Stimulated activated naive CD8-positive, alpha-beta T cell treated with anti-CD3 and anti-CD28 coated beads, Interleukin-15, Interleukin-2, amounts not matched to agents 100 ng/mL and 50 ng/mL, for 24 hours (primary cell): Measurements from ENCODE around the gene NOD1.

Experiments
- H3K27ac Mint-ChIP-seq: one replicate; pipeline ENCODE4 v1.8.0; 2021; ENCODE audit warnings: mild to moderate bottlenecking, mixed read lengths
- H3K27me3 Mint-ChIP-seq: one replicate; pipeline ENCODE4 v1.8.0; 2021; ENCODE audit warnings: mixed read lengths
- H3K36me3 Mint-ChIP-seq: one replicate; pipeline ENCODE4 v1.8.0; 2021; ENCODE audit warnings: low read depth, mixed read lengths
- H3K4me1 Mint-ChIP-seq: one replicate; pipeline ENCODE4 v1.8.0; 2021; ENCODE audit warnings: low read depth, mixed read lengths
- H3K4me3 Mint-ChIP-seq: one replicate; pipeline ENCODE4 v1.8.0; 2021; ENCODE audit warnings: mild to moderate bottlenecking, mixed read lengths
- H3K9me3 Mint-ChIP-seq: one replicate; pipeline ENCODE4 v1.8.0; 2021; ENCODE audit warnings: mixed read lengths

NOD1 gene

DNA sequence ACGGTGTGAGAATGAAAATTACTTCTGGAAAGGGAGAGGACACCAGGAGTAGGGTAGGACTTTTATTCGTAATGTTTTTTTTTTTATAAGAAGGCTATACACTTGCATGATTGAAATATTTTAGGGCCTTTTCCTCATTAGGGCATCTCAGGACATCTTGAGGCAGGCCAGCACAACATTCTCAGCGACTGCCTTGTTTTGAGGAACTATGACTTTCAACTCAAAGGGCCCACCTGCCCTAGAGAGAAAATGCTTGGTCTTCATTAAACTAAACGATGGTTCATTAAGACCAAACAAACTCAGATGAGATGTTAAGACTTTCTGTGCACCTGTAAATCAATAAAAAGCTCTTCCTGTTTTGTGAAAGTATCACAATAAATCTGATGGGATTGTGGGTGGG lies 11.3 kb downstream of the NOD1 start:
- Mint-ChIP-seq H3K27me3 (no peaks in the 10 kb centered on the region), H3K4me1 (peaks cover 74% of the 10 kb centered on the region), H3K27ac (no peak overlapping the region)

DNA sequence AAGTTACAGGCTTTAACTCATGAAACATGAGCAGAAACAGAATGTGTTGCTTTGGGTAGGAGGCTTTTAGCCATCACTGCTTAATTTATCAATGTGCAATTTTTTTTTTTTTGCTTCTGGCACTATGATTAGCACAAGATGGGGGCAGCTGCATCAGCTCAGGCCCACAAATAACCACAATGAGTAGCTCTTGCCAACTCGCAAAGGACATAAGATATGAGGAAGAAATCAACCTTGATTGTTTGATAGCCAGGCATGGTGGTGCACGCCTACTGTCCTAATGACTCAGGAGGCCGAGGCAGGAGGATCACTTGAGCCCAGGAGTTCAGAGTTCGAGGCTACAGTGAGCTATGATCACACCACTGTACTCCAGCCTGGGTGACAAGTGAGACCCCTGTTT lies 12.3 kb downstream of the NOD1 start:
- Mint-ChIP-seq H3K9me3 (no peaks in the 10 kb centered on the region), H3K27ac (no peak overlapping the region), H3K27me3 (no peaks in the 10 kb centered on the region), H3K4me1 (peaks cover 64% of the 10 kb centered on the region), H3K36me3 (no peaks in the 10 kb centered on the region), H3K4me3 (no peak overlapping the region)

More for the DNA sequence above, 11.3 kb downstream of the NOD1 start:
- H3K9me3 Mint-ChIP-seq: no peaks in the 10 kb centered on the region
- H3K36me3 Mint-ChIP-seq: no peaks in the 10 kb centered on the region
- no peak overlapping the region for H3K4me3 Mint-ChIP-seq

DNA sequence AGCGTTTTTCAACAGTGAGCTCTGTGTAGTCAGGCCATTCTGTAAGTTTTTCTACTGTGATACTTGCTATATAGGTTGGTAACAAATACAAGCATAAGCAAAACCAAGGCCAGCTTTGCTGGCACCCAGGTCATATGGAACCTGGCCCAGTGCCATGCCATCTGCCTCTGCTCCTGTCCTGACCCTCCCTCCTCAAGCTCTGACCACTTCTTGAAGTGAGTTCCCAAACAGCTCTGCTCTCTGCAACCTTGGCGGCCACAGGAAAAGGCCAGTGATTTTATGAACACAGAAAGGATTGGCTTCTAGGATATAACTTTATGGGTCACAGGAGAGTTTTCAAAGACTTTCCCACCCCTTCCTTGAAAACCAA lies 12.8 kb downstream of the NOD1 start:
- no peaks in the 10 kb centered on the region for H3K9me3 Mint-ChIP-seq
- H3K27me3 Mint-ChIP-seq: no peaks in the 10 kb centered on the region
- H3K36me3 Mint-ChIP-seq: no peaks in the 10 kb centered on the region
- no peak overlapping the region for H3K4me3 Mint-ChIP-seq
- H3K4me1 Mint-ChIP-seq: peaks cover 59% of the 10 kb centered on the region
- no peak overlapping the region for H3K27ac Mint-ChIP-seq

DNA sequence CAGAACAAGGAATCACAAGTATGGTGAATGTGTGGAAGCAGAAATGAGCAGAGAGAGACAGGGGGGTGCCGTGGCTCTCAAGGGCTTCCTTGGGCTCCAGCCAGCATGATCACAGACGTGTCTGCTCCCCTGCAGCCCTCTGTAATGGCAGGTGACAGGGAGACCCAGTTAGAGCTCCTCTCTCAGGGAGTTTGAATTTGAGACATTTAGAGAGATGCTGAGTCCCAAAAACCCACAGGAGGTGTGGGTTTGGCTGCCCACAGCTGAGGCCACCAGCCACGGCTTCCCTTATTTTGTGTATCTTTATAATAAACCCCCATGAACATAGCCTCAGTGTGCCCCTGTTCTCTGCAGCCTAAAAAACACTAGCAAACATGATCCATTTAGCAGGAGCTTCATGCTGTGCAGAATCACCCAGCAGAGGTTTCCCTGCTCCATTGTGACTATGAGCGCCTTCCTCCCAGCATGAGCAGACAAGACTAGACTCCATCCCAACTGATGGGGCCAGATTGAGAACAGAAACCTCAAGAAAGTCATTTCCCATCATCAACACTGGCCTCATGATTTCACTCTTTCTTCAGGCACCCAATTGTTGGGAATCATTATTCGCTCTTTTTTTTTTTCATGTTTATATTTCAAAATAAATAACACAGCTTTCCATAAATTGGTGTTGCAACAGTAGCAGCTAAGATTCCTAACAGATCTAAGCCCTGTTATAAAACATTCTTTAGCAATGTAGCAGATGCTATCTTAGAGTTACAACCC lies 13.4 kb downstream of the NOD1 start:
- Mint-ChIP-seq H3K27me3 (no peaks in the 10 kb centered on the region), H3K4me1 (peaks cover 53% of the 10 kb centered on the region), H3K27ac (no peak overlapping the region), H3K9me3 (no peaks in the 10 kb centered on the region), H3K36me3 (no peaks in the 10 kb centered on the region), H3K4me3 (no peak overlapping the region)

GRCh38 chr7:30464231-30464671 lies 14.3 kb downstream of the NOD1 start:
- Mint-ChIP-seq H3K4me3 (no peak overlapping the region), H3K36me3 (peaks cover 5% of the 10 kb centered on the region), H3K27me3 (no peaks in the 10 kb centered on the region), H3K27ac (no peak overlapping the region), H3K4me1 (peaks cover 48% of the 10 kb centered on the region), H3K9me3 (no peaks in the 10 kb centered on the region)

GRCh38 chr7:30463405-30464145 lies 15.0 kb downstream of the NOD1 start:
- Mint-ChIP-seq H3K27ac (no peak overlapping the region), H3K27me3 (no peaks in the 10 kb centered on the region), H3K4me3 (no peak overlapping the region), H3K4me1 (peaks cover 42% of the 10 kb centered on the region), H3K36me3 (peaks cover 5% of the 10 kb centered on the region), H3K9me3 (no peaks in the 10 kb centered on the region)

DNA sequence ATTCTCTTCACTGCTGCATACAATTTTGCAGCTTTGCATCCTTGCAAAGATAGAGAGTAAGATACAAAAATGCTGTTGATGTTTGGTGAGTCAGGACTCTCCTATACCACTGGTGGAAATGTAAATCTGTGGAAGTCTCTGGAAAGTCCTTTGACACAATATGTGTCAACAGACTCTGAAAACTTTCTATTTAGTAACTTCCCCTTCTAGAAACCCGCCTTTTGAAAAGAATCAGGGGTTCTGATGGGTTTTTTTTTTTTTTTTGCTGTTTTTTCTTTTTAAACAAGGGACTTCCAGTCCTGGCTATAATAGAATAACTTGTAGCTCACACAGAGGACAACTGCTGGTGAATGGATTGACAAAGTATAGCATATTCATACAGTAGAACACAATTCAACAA lies 16.4 kb downstream of the NOD1 start:
- H3K36me3 Mint-ChIP-seq: peaks cover 8% of the 10 kb centered on the region
- no peaks in the 10 kb centered on the region for H3K9me3 Mint-ChIP-seq
- no peak overlapping the region for H3K4me3 Mint-ChIP-seq
- no peak overlapping the region for H3K27ac Mint-ChIP-seq
- peaks cover 30% of the 10 kb centered on the region for H3K4me1 Mint-ChIP-seq
- no peaks in the 10 kb centered on the region for H3K27me3 Mint-ChIP-seq

GRCh38 chr7:30460246-30460633 lies 18.3 kb downstream of the NOD1 start:
- Mint-ChIP-seq H3K36me3 (peaks cover 20% of the 10 kb centered on the region), H3K27me3 (no peaks in the 10 kb centered on the region), H3K4me3 (no peak overlapping the region), H3K4me1 (peaks cover 13% of the 10 kb centered on the region), H3K27ac (no peak overlapping the region), H3K9me3 (no peaks in the 10 kb centered on the region)

GRCh38 chr7:30459591-30460245 lies 18.9 kb downstream of the NOD1 start:
- no peaks in the 10 kb centered on the region for H3K9me3 Mint-ChIP-seq
- H3K4me1 Mint-ChIP-seq: peaks cover 8% of the 10 kb centered on the region
- peaks cover 20% of the 10 kb centered on the region for H3K36me3 Mint-ChIP-seq
- H3K27ac Mint-ChIP-seq: no peak overlapping the region
- H3K4me3 Mint-ChIP-seq: no peak overlapping the region
- H3K27me3 Mint-ChIP-seq: no peaks in the 10 kb centered on the region

GRCh38 chr7:30458311-30458710 lies 20.3 kb downstream of the NOD1 start:
- Mint-ChIP-seq H3K4me1 (peaks cover 3% of the 10 kb centered on the region), H3K9me3 (no peaks in the 10 kb centered on the region), H3K27ac (no peak overlapping the region), H3K4me3 (no peak overlapping the region), H3K27me3 (no peaks in the 10 kb centered on the region), H3K36me3 (peaks cover 34% of the 10 kb centered on the region)

GRCh38 chr7:30453921-30454320 lies 24.7 kb downstream of the NOD1 start:
- Mint-ChIP-seq H3K4me3 (no peak overlapping the region), H3K27ac (no peak overlapping the region), H3K9me3 (no peaks in the 10 kb centered on the region), H3K4me1 (no peaks in the 10 kb centered on the region), H3K36me3 (peaks cover 36% of the 10 kb centered on the region), H3K27me3 (no peaks in the 10 kb centered on the region)

DNA sequence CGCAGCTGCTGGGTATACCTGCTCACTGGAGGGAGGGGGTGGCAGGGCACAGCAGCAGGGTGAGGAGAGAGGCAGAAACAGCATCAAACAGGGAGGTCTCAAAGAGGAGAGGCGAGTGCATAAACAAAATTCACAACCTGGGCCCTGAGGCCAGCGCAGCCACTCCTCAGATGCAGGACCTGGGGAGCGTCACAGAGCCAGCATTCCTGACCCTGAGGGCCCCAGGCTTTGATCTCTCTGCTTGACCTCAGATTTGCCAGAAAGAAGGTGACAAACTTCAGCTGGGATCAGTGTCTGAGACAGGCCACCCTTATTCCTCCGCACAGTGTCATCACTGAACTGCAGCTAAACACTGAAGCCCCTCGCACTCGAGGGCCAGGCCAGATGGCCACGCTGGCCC lies 25.6 kb downstream of the NOD1 start:
- Mint-ChIP-seq H3K36me3 (peaks cover 33% of the 10 kb centered on the region), H3K9me3 (no peaks in the 10 kb centered on the region), H3K4me3 (no peak overlapping the region), H3K4me1 (no peaks in the 10 kb centered on the region), H3K27me3 (no peaks in the 10 kb centered on the region), H3K27ac (no peak overlapping the region)

DNA sequence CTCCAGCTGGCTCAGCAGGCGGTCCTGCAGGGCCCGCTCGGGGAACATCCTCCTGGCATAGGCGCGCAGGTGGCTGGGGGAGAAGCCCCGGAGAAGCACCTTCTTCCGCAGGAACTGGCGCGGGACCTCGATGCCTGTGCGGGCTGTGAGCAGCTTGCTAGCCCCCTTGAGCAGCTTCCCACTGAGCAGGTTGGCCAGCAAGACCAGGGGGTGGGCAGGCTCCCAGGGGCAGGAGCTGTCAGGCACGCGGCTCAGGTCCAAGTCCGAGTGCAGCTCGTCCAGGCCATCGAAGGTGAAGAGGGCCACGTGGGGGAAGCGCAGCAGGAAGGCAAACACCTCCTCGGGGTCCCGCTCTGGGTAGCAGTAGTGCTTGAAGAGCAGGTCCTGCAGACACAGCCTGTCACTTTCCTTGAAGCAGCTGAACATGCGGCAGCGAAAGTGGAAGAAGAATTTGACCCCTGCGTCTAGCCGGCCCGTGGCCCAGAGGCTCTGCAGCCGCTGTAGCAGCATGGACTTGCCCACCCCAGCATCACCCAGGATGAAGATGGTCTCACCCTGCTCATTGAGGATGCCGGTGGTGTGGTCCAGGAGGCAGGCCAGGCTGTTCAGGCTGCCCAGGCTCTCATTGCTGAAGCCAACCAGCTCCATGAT lies 26.2 kb downstream of the NOD1 start:
- H3K36me3 Mint-ChIP-seq: peaks cover 33% of the 10 kb centered on the region
- no peaks in the 10 kb centered on the region for H3K9me3 Mint-ChIP-seq
- no peak overlapping the region for H3K4me3 Mint-ChIP-seq
- H3K4me1 Mint-ChIP-seq: no peaks in the 10 kb centered on the region
- H3K27me3 Mint-ChIP-seq: no peaks in the 10 kb centered on the region
- H3K27ac Mint-ChIP-seq: no peak overlapping the region

DNA sequence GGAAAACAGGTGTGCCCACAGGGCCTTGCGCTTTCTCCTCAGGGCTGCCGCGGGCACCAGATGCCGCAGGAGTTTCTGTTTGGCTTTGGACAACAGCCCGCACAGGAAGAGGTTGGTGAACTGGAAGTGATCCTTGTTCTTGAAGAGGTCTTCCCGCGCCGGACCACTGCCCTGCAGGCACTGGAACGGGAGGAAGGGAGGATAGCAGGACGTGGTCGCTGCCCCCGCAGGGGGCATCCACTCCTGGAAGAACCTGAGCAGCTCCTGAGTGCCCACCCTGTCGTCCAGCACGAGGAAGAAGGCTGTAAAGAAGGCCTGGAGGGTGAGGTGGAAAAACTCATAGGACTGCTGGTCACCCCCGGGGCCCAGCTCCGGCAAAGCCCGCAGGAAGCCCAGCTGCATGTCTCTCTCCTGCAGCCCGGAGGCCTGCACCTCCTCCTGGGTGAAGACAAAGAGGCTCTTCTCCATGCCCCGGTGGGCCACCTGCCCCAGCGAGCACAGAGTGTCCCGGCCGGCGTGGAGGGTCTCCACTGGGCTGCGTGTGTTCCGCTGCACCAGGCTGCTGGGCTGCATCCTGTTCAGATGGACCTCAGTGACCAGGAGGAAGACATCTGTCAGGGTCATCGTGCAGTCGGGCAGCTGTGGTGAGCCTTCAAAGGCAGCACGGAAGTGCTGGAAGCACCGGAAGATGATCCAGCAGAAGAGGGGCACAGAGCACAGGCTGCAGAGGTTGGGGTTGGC lies 26.9 kb downstream of the NOD1 start:
- no peaks in the 10 kb centered on the region for H3K4me1 Mint-ChIP-seq
- no peak overlapping the region for H3K4me3 Mint-ChIP-seq
- H3K9me3 Mint-ChIP-seq: no peaks in the 10 kb centered on the region
- peaks cover 37% of the 10 kb centered on the region for H3K36me3 Mint-ChIP-seq
- H3K27me3 Mint-ChIP-seq: no peaks in the 10 kb centered on the region
- H3K27ac Mint-ChIP-seq: no peak overlapping the region
